ENCODE results near the gene ZBTB45. TPM values are rescaled to one million over a fixed set of nuclear protein-coding genes. Genes with fewer than 3 reads are reported as not detected.

Gene ZBTB45
- total and polyA plus RNA-seq, 9 of the 15 experiments (the other 6 are each of a cell fraction or from before 2014, with no cell fraction given) = 0.08 to 16.1 (median 1.8) TPM

GRCh38 chr19:58475714-58476497 lies 43.7 kb downstream of the ZBTB45 start, which contains the start of gene ZNF446 (continued):
- TF ChIP-seq ZNF586 (CRISPR knock-in tag; conservative IDR thresholded peaks at IDR 0.05) (no peak), RBM22 (IDR thresholded peaks at IDR 0.05; ENCODE audit: low read depth, low read length, poor library complexity, severe bottlenecking) (peak; percentile 92), ZNF263 (CRISPR knock-in tag; IDR thresholded peaks at IDR 0.05; ENCODE audit: borderline replicate concordance) (peak; percentile 59; the same call in 1 of the 2 replicates), C11orf30 (IDR thresholded peaks at IDR 0.05; ENCODE audit: low read depth) (peak; percentile 66), NR2F6 (CRISPR knock-in tag; IDR thresholded peaks at IDR 0.05) (no peak), CTBP1 (IDR thresholded peaks at IDR 0.05; ENCODE audit: borderline replicate concordance) (peak; percentile 86), NELFE (IDR thresholded peaks at IDR 0.05; ENCODE audit: insufficient read depth, insufficient read length) (no peak), POLR2G (IDR thresholded peaks at IDR 0.05; ENCODE audit: low read depth, low read length) (peak; percentile 92), KDM4B (IDR thresholded peaks at IDR 0.05; ENCODE audit: borderline replicate concordance in 2 of 2, low read depth in 1 of 2) (peak in 1 of 2 experiments; percentile 3; a peak in 1 of 4 replicates), RCOR1 (IDR thresholded peaks at IDR 0.05; ENCODE audit: borderline replicate concordance in 1 of 2, low read depth in 2 of 2, low read length in 2 of 2) (no peak), EWSR1 (IDR thresholded peaks at IDR 0.05; ENCODE audit: borderline replicate concordance, low read depth, partially characterized antibody) (no peak), PTBP1 (IDR thresholded peaks at IDR 0.05; ENCODE audit: low read depth, low read length) (0 out of 2 replicates have a peak, but pooled peaks have one; percentile 1), NR2C2 (CRISPR knock-in tag; IDR thresholded peaks at IDR 0.05) (peak; percentile 98), NR2C2 (tag; IDR thresholded peaks at IDR 0.05) (peak; percentile 100), JUND (IDR thresholded peaks at IDR 0.05; ENCODE audit: borderline replicate concordance, low read depth, low read length) (peak; percentile 10; the same call in 1 of the 2 replicates), JUND (tag; IDR thresholded peaks at IDR 0.05; ENCODE audit: borderline replicate concordance, low read depth, low read length) (0 out of 3 replicates have a peak, but pooled peaks have one; percentile 14), SP1 (CRISPR knock-in tag; IDR thresholded peaks at IDR 0.05) (peak; percentile 81), KLF13 (tag; IDR thresholded peaks at IDR 0.05; ENCODE audit: borderline replicate concordance, low read depth) (peak; percentile 69; the same call in 1 of the 2 replicates), ZKSCAN1 (IDR thresholded peaks at IDR 0.05; ENCODE audit: low read depth, low read length) (0 out of 2 replicates have a peak, but pooled peaks have one; percentile 11), NEUROD1 (IDR thresholded peaks at IDR 0.05; ENCODE audit: borderline replicate concordance, low read depth, low read length, partially characterized antibody) (no peak), NR2C1 (IDR thresholded peaks at IDR 0.05) (peak; percentile 98), NR2C1 (tag; IDR thresholded peaks at IDR 0.05) (peak; percentile 99), MYBL2 (IDR thresholded peaks at IDR 0.05; ENCODE audit: low read depth) (no peak), MYBL2 (CRISPR knock-in tag; IDR thresholded peaks at IDR 0.05; ENCODE audit: borderline replicate concordance) (no peak), NBN (IDR thresholded peaks at IDR 0.05; ENCODE audit: low read depth) (peak; percentile 38; the same call in 1 of the 2 replicates), POLR2B (IDR thresholded peaks at IDR 0.05; ENCODE audit: low read depth, partially characterized antibody) (peak; percentile 77), NFXL1 (CRISPR knock-in tag; IDR thresholded peaks at IDR 0.05) (no peak)
- TF ChIP-seq, protein P1, sequence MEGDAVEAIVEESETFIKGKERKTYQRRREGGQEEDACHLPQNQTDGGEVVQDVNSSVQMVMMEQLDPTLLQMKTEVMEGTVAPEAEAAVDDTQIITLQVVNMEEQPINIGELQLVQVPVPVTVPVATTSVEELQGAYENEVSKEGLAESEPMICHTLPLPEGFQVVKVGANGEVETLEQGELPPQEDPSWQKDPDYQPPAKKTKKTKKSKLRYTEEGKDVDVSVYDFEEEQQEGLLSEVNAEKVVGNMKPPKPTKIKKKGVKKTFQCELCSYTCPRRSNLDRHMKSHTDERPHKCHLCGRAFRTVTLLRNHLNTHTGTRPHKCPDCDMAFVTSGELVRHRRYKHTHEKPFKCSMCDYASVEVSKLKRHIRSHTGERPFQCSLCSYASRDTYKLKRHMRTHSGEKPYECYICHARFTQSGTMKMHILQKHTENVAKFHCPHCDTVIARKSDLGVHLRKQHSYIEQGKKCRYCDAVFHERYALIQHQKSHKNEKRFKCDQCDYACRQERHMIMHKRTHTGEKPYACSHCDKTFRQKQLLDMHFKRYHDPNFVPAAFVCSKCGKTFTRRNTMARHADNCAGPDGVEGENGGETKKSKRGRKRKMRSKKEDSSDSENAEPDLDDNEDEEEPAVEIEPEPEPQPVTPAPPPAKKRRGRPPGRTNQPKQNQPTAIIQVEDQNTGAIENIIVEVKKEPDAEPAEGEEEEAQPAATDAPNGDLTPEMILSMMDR (IDR thresholded peaks at IDR 0.05 in 2 of 3, conservative IDR thresholded peaks at IDR 0.05 in 1 of 3; ENCODE audit: insufficient read depth in 2 of 3, low read depth in 1 of 3, low read length in 3 of 3) = peak in 2 of 3 experiments; percentile 21 to 33; a peak in 1 of 6 replicates

All from K562 (cell line).